ENCODE results near the gene ASTN2.

ASTN2 gene, protein sequence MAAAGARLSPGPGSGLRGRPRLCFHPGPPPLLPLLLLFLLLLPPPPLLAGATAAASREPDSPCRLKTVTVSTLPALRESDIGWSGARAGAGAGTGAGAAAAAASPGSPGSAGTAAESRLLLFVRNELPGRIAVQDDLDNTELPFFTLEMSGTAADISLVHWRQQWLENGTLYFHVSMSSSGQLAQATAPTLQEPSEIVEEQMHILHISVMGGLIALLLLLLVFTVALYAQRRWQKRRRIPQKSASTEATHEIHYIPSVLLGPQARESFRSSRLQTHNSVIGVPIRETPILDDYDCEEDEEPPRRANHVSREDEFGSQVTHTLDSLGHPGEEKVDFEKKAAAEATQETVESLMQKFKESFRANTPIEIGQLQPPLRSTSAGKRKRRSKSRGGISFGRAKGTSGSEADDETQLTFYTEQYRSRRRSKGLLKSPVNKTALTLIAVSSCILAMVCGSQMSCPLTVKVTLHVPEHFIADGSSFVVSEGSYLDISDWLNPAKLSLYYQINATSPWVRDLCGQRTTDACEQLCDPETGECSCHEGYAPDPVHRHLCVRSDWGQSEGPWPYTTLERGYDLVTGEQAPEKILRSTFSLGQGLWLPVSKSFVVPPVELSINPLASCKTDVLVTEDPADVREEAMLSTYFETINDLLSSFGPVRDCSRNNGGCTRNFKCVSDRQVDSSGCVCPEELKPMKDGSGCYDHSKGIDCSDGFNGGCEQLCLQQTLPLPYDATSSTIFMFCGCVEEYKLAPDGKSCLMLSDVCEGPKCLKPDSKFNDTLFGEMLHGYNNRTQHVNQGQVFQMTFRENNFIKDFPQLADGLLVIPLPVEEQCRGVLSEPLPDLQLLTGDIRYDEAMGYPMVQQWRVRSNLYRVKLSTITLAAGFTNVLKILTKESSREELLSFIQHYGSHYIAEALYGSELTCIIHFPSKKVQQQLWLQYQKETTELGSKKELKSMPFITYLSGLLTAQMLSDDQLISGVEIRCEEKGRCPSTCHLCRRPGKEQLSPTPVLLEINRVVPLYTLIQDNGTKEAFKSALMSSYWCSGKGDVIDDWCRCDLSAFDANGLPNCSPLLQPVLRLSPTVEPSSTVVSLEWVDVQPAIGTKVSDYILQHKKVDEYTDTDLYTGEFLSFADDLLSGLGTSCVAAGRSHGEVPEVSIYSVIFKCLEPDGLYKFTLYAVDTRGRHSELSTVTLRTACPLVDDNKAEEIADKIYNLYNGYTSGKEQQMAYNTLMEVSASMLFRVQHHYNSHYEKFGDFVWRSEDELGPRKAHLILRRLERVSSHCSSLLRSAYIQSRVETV (N-terminal part only)

DNA sequence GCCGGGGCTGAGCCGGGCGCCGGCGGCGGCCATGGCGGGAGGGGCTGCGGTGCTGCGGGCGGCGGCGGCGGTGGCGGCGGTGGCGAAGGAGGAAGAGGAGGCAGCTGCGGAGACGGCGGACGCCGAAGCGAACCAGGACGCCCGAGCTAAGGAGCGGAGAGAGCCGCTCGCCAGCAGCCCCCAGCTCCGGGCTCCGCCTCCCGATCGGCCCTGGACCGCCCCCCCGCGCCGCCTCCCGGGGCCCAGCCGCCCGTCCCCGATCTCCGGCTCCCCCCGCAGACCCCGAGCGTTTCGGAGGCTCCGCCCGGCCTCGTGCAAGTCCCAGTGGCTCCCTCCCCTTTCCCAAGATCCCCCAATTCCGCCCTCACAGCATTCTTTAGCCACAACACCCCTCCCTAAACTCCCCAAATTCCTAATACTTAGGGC is at the start of gene ASTN2:
ASTN2 (minus strand) TSS at position 152 of the 426 bp plus-strand sequence; CDS start at position 33, 119 bp downstream.
- no peak for DNase-seq (ENCODE audit: low read depth)
- TF ChIP-seq, protein P1, sequence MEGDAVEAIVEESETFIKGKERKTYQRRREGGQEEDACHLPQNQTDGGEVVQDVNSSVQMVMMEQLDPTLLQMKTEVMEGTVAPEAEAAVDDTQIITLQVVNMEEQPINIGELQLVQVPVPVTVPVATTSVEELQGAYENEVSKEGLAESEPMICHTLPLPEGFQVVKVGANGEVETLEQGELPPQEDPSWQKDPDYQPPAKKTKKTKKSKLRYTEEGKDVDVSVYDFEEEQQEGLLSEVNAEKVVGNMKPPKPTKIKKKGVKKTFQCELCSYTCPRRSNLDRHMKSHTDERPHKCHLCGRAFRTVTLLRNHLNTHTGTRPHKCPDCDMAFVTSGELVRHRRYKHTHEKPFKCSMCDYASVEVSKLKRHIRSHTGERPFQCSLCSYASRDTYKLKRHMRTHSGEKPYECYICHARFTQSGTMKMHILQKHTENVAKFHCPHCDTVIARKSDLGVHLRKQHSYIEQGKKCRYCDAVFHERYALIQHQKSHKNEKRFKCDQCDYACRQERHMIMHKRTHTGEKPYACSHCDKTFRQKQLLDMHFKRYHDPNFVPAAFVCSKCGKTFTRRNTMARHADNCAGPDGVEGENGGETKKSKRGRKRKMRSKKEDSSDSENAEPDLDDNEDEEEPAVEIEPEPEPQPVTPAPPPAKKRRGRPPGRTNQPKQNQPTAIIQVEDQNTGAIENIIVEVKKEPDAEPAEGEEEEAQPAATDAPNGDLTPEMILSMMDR (IDR thresholded peaks at IDR 0.05; ENCODE audit: low read depth, low read length, missing control alignments): no peak
- no peak within 1 kb of the TSS for H3K4me3 ChIP-seq (ENCODE audit: low read depth, low read length)

DNA sequence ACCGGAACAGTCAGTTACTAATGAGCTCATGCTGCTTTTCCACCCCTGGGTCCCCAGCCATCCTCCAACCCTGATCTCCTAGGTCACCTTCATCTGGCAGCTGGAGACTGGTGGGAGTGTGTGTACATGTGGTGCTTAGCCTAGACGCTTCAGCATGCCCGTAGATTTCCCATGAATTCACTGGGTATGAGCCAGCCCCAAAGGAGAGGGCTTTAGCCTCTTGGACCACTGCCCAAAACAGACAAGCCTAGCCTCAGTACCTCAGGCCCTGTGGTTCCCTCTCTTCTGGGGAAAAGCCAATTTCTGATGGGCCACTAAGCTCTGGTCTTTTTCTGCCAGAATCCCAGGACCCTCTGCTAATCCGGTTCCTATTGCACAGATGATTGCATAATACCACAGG is 48.0 kb upstream of the ASTN2 start:
- no peak for DNase-seq (ENCODE audit: low read depth)
- no peak overlapping the region for H3K4me3 ChIP-seq (ENCODE audit: low read depth, low read length)
- TF ChIP-seq, protein P1 (IDR thresholded peaks at IDR 0.05; ENCODE audit: low read depth, low read length, missing control alignments): no peak

DNA sequence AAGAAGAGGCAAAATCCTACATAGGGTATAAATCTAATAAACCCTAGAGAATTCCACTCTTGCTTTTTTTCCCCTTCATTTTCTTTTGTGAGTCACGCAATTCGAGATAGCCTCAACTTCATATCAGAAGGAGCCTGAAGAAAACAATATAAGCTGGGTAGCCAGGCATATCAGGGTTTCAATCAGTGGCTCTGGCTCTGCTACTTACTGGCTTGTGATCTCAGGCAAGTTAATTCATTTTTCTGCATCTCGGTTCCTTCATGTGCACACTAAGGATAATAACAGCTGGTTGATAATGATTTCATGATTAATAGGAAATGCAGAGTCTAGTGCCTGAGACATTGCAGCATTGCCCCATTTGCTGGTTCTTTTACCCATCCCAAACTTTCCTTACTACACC is 46.5 kb upstream of the ASTN2 start:
- no peak overlapping the region for H3K4me3 ChIP-seq (ENCODE audit: low read depth, low read length)
- no peak for DNase-seq (ENCODE audit: low read depth)
- TF ChIP-seq, protein P1 (IDR thresholded peaks at IDR 0.05; ENCODE audit: low read depth, low read length, missing control alignments): no peak

DNA sequence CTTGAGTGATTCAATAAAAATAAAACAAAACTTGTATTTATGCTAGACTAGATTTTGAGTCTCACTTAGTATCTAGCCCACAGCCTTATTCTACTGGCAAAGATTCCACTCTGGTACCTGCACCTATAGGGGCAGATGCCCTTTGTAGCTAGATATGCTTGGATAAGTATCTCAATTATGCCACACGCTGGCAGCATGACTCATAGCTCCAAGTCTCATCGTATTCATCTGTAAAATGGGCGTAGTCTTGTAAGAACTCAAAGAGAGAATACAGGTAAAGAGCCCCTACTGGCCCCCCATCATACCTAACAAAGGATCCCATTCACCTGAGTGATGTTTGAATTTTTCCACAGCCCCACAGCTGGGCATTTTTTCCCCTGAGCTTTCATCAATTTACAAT is 45.9 kb upstream of the ASTN2 start:
- DNase-seq (ENCODE audit: low read depth): no peak
- TF ChIP-seq, protein P1 (IDR thresholded peaks at IDR 0.05; ENCODE audit: low read depth, low read length, missing control alignments): no peak
- H3K4me3 ChIP-seq (ENCODE audit: low read depth, low read length): no peak overlapping the region

DNA sequence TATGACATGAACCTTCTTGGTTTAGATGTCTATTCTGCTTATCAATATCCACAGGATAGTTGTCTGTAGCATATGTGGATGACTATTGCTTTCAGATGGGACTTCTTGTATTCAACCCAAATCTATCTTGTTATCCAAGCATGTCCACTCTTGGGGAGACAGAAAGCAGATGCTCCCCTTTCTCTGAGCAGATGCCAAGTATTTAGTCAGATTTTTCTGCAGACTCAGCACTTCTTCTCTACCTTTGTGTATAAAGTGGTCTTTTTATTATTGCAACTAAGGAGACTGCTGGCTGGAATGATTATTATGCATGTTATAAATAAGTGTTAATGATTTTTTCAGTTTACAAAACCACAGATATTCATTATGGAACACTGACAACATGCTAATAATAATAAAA is 45.1 kb upstream of the ASTN2 start:
- TF ChIP-seq, protein P1 (IDR thresholded peaks at IDR 0.05; ENCODE audit: low read depth, low read length, missing control alignments): no peak
- no peak overlapping the region for H3K4me3 ChIP-seq (ENCODE audit: low read depth, low read length)
- no peak for DNase-seq (ENCODE audit: low read depth)

DNA sequence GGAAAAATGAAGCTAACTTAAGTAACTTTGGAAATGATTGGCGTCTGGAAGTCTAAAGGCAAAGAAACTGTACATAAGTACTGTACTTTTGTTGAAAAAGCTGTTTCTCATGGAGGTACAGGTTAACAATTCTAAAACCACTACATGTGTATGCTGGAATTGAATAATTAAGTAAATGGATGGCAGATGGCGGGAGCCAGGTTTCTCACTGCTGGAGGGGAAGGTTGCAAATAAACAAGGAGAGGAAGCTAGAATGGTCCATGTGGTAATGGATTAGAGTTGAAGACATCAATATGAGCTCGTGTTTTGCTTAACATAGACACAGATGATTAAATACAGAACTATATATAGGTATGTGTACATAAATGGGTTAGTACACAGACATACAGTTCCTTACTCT is 43.2 kb upstream of the ASTN2 start:
- TF ChIP-seq, protein P1 (IDR thresholded peaks at IDR 0.05; ENCODE audit: low read depth, low read length, missing control alignments): no peak

More for the DNA sequence above, 43.2 kb upstream of the ASTN2 start:
- no peak for DNase-seq (ENCODE audit: low read depth)
- H3K4me3 ChIP-seq (ENCODE audit: low read depth, low read length): no peak overlapping the region

Data from GM12864 (cell line).